Uterus (tissue), 4 donors: Measurements from ENCODE around the gene CDCP2. TPM values are rescaled to one million over a fixed set of nuclear protein-coding genes. Genes with fewer than 3 reads are reported as not detected.

Experiments
- DNase-seq, 2 donors: peaks; one replicate each; pipeline ENCODE4 v3.0.0-alpha.2; 2019 to 2020
- H3K27ac ChIP-seq, 2 donors: fragments of 200-600 bp; sonication (generic); 1 replicate in 1 of 2; 2 replicates in 1 of 2; pipeline ENCODE4 v1.5.1; 2016 to 2018
- H3K27me3 ChIP-seq, 2 donors: fragments of 200-600 bp; sonication (generic); one replicate each; pipeline ENCODE4 v1.5.1; 2018 to 2019; ENCODE audit warnings: control low read depth in 1 of 2
- H3K36me3 ChIP-seq, 2 donors: fragments of 200-600 bp; sonication (generic); one replicate each; pipeline ENCODE4 v1.5.1; 2019; ENCODE audit warnings: control low read depth in 1 of 2
- H3K4me1 ChIP-seq, 2 donors: fragments of 200-600 bp; sonication (generic); one replicate each; pipeline ENCODE4 v1.5.1; 2018 to 2019; ENCODE audit warnings: control low read depth in 1 of 2
- H3K4me3 ChIP-seq, 2 donors: fragments of 200-600 bp; sonication (generic); 1 replicate in 1 of 2; 2 replicates in 1 of 2; pipeline ENCODE4 v1.5.1; 2018 to 2019; ENCODE audit warnings: mild to moderate bottlenecking in 1 of 2
- H3K9me3 ChIP-seq, 2 donors: fragments of 200-600 bp; sonication (generic); one replicate each; pipeline ENCODE4 v1.5.1; 2019; ENCODE audit warnings: control low read depth in 1 of 2
- CTCF ChIP-seq, 4 experiments: fragments of 200-600 bp in 2 of 4; fragments of 450-650 bp in 2 of 4; sonication (generic) in 2 of 4; IDR thresholded peaks; one replicate each; pipeline ENCODE4 v1.5.1; 2016 to 2019; ENCODE audit warnings: antibody characterized with exemption in 4 of 4, mild to moderate bottlenecking in 2 of 4, moderate library complexity in 1 of 4
- POLR2A ChIP-seq, 2 donors: fragments of 450-650 bp; IDR thresholded peaks; one replicate each; pipeline ENCODE4 v1.6.1; 2016; ENCODE audit warnings: antibody characterized with exemption in 2 of 2, mild to moderate bottlenecking in 1 of 2, moderate library complexity in 1 of 2
- intact Hi-C: fragments of 100-400 bp; cut with DNase I; formaldehyde crosslinking; loops from one replicate; pipeline ENCODE4 v1.15.1; 2023; ENCODE audit warnings: low total_unique reads
- small RNA-seq: library from RNA; depleted of rRNA; stranded (forward); fragments of <200 nt; gene quantifications from one replicate; pipeline ENCODE3, GENCODE V24; 2016
- total RNA-seq, 4 donors: library from RNA; depleted of rRNA in 3 of 4; stranded (reverse); fragments of >200 nt in 3 of 4; gene quantifications; one replicate each; pipeline versions ENCODE4 v1.1.0 to v1.2.4, GENCODE V29; 2014 to 2023
- donor health status: DM: yes; HTN: yes; CAD: no.

Gene CDCP2
- total RNA-seq, 4 donors from 2014 or later: 0.18 to 0.28 TPM; not detected in 2

- H3K4me3 ChIP-seq: no peak overlapping the region
- no peak overlapping the region for H3K27ac ChIP-seq
- intact Hi-C loops: no loop called here
- no peaks in the 10 kb centered on the region for H3K4me1 ChIP-seq
- DNase-seq: no peak
- no peaks in the 10 kb centered on the region for H3K9me3 ChIP-seq
- no peaks in the 10 kb centered on the region for H3K36me3 ChIP-seq
- TF ChIP-seq CTCF (IDR thresholded peaks at IDR 0.05) (no peak), POLR2A (IDR thresholded peaks at IDR 0.05) (no peak)
- H3K27me3 ChIP-seq: no peaks in the 10 kb centered on the region
Observed at GRCh38 chr1:54094001-54094729, 58.6 kb downstream of the CDCP2 start.

GRCh38 chr1:54091666-54092065 lies 61.1 kb downstream of the CDCP2 start:
- no peak for TF ChIP-seq POLR2A (IDR thresholded peaks at IDR 0.05)
- TF ChIP-seq CTCF (IDR thresholded peaks at IDR 0.05): no peak
- Histone ChIP-seq H3K27me3 (no peaks in the 10 kb centered on the region), H3K36me3 (no peaks in the 10 kb centered on the region), H3K4me3 (no peak overlapping the region), H3K9me3 (no peaks in the 10 kb centered on the region), H3K27ac (no peak overlapping the region), H3K4me1 (no peaks in the 10 kb centered on the region)
- no peak for DNase-seq
- intact Hi-C loops: no loop called here

- Histone ChIP-seq H3K9me3 (no peaks in the 10 kb centered on the region), H3K27me3 (no peaks in the 10 kb centered on the region)
- intact Hi-C loops: no loop called here
Observed at GRCh38 chr1:54088385-54088784, 64.4 kb downstream of the CDCP2 start.

GRCh38 chr1:54086754-54087153 lies 66.0 kb downstream of the CDCP2 start:
- Histone ChIP-seq H3K27me3 (no peaks in the 10 kb centered on the region), H3K27ac (no peak overlapping the region), H3K36me3 (no peaks in the 10 kb centered on the region), H3K4me1 (no peaks in the 10 kb centered on the region), H3K4me3 (no peak overlapping the region), H3K9me3 (no peaks in the 10 kb centered on the region)
- DNase-seq: no peak
- intact Hi-C loops: no loop called here
- TF ChIP-seq POLR2A (IDR thresholded peaks at IDR 0.05) (no peak), CTCF (IDR thresholded peaks at IDR 0.05) (no peak)

More at GRCh38 chr1:54088385-54088784, 64.4 kb downstream of the CDCP2 start:
- no peak overlapping the region for H3K4me3 ChIP-seq
- no peaks in the 10 kb centered on the region for H3K36me3 ChIP-seq
- no peak for TF ChIP-seq POLR2A (IDR thresholded peaks at IDR 0.05)
- no peak for DNase-seq
- H3K27ac ChIP-seq: no peak overlapping the region
- no peaks in the 10 kb centered on the region for H3K4me1 ChIP-seq

- no peak for DNase-seq
- Histone ChIP-seq H3K9me3 (no peaks in the 10 kb centered on the region), H3K4me3 (no peak overlapping the region), H3K27me3 (no peaks in the 10 kb centered on the region), H3K36me3 (no peaks in the 10 kb centered on the region), H3K27ac (no peak overlapping the region), H3K4me1 (no peaks in the 10 kb centered on the region)
- intact Hi-C loops: no loop called here
- TF ChIP-seq CTCF (IDR thresholded peaks at IDR 0.05) (no peak), POLR2A (IDR thresholded peaks at IDR 0.05) (no peak)
Observed at GRCh38 chr1:54084794-54085193, 68.0 kb downstream of the CDCP2 start.

Small RNA genes within 50 kb of the gene (small RNA-seq; reads per million reads assigned to genes)
- gene AL353898.1 (not detected), gene AL353898.2 (not detected)

Other genes with a start within 250 kb of the CDCP2 start
- 10 to 100 TPM in 3 of 4 donors, 1 to 10 TPM in 1; 1.3 to 40.6 (median 28.7) TPM for gene IFT25, start 207.3 kb downstream of the CDCP2 start, total RNA-seq
- gene LRRC42, start 206.7 kb downstream of the CDCP2 start, total RNA-seq: 10 to 100 TPM in 3 of 4 donors, under 1 TPM in 1; 0.51 to 30.7 (median 25.1) TPM
- gene LDLRAD1, start 134.8 kb downstream of the CDCP2 start, total RNA-seq: 1 to 10 TPM in 1 of 4 donors, under 1 TPM in 1, not detected in 2; 0.27 to 1.2 TPM
- gene TMEM59, start 99.8 kb downstream of the CDCP2 start, total RNA-seq: 100 to 1,000 TPM in 3 of 4 donors, 10 to 100 TPM in 1; 82.2 to 327 (median 301) TPM
- gene TCEANC2, start 99.4 kb downstream of the CDCP2 start, total RNA-seq: 1 to 10 TPM; 1.5 to 7.3 (median 3.2) TPM
- 10 to 100 TPM in 1 of 4 donors, 1 to 10 TPM in 3; 1.3 to 11.6 (median 6.6) TPM for gene CYB5RL, start 47.0 kb upstream of the CDCP2 start, total RNA-seq
- 10 to 100 TPM in 3 of 4 donors, 1 to 10 TPM in 1; 4.4 to 52.9 (median 39.0) TPM for gene MRPL37, start 47.2 kb upstream of the CDCP2 start, total RNA-seq